H1 (cell line): ENCODE results near the gene MIS18BP1. TPM values are rescaled to one million over a fixed set of nuclear protein-coding genes. Genes with fewer than 3 reads are reported as not detected.

ENCODE experiments used
- CHD7 ChIP-seq: fragments of 300-600 bp; sonication (generic); IDR thresholded peaks from 2 replicates; pipeline ENCODE4 v1.7.1; 2012; ENCODE audit warnings: low read length, moderate library complexity, mild to moderate bottlenecking, inconsistent platforms; ENCODE audit not compliant: insufficient replicate concordance
- POU5F1 ChIP-seq: IDR thresholded peaks from 2 replicates; pipeline ENCODE4 v1.6.1; 2011; ENCODE audit warnings: low read depth, mild to moderate bottlenecking, low read length, moderate library complexity
- SP1 ChIP-seq: IDR thresholded peaks from 2 replicates; pipeline ENCODE4 v1.6.1; 2011; ENCODE audit warnings: low read depth, low read length
- polyA plus RNA-seq, 7 experiments: library from polyadenylated mRNA; depleted of rRNA in 3 of 7; stranded (reverse) in 5 of 7; unstranded in 2 of 7; fragments of >200 nt in 5 of 7; fragments of 200-250 nt in 2 of 7; gene quantifications; 1 replicate in 5 of 7; 2 replicates in 1 of 7; 4 replicates in 1 of 7; pipeline versions ENCODE4 v1.2.1 to v1.2.3, GENCODE V29; 2011 to 2013; ENCODE audit warnings: missing spikeins in 2 of 7, mixed read lengths in 2 of 7
- total RNA-seq: library from RNA; stranded (reverse); fragmentation: NEBNext Ultra II Directional; extraction: Animal tissue kit (Norgen Biotek cat#: 25700); gene quantifications from 2 replicates; pipeline ENCODE4 v1.2.1, GENCODE V29; 2021

MIS18BP1 gene
- total and polyA plus RNA-seq, 2 of the 8 experiments (the other 6 are each of a cell fraction or from before 2014, with no cell fraction given) = 12.8 to 80.5 TPM

DNA sequence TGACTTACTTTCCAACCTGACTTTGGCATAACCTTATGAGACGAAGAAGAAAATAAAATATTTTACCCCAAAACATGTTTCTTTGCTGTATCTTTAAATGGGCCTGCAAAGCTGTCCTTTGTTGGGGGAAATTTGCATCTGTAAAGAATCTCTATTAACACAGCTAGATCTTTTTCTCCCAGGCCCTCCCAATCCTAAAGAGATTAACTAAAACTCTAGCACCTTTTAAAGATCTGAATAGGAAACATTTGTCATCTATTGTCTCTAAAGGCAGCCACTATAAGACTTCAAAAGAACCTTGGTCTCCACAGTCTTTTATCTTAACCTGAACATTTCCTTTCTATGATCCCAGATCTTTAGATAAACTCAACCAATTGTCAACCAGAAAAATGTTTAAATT is 41.8 kb upstream of the MIS18BP1 start (continued):
- TF ChIP-seq CHD7 (peak; percentile 87), SP1 (peak; percentile 33; the same call in 1 of the 2 replicates), POU5F1 (0 out of 2 replicates have a peak, but pooled peaks have one; percentile 9)
